NCI-H748 (cell line): ENCODE measurements around the gene ARHGEF10L.
A peak's percentile ranks its signal among the peaks of the same experiment; 100 is the strongest.
"Not testable (repeated sequence)": the region's sequence is repeated elsewhere in the genome, so short reads cannot be mapped to it uniquely, and the experiment has no call there.

ENCODE experiments used
- DNase-seq: peaks from one replicate; lab custom pipeline; 2025; ENCODE audit not compliant: unreplicated experiment; lab: John Stamatoyannopoulos, UW

The ARHGEF10L gene, protein sequence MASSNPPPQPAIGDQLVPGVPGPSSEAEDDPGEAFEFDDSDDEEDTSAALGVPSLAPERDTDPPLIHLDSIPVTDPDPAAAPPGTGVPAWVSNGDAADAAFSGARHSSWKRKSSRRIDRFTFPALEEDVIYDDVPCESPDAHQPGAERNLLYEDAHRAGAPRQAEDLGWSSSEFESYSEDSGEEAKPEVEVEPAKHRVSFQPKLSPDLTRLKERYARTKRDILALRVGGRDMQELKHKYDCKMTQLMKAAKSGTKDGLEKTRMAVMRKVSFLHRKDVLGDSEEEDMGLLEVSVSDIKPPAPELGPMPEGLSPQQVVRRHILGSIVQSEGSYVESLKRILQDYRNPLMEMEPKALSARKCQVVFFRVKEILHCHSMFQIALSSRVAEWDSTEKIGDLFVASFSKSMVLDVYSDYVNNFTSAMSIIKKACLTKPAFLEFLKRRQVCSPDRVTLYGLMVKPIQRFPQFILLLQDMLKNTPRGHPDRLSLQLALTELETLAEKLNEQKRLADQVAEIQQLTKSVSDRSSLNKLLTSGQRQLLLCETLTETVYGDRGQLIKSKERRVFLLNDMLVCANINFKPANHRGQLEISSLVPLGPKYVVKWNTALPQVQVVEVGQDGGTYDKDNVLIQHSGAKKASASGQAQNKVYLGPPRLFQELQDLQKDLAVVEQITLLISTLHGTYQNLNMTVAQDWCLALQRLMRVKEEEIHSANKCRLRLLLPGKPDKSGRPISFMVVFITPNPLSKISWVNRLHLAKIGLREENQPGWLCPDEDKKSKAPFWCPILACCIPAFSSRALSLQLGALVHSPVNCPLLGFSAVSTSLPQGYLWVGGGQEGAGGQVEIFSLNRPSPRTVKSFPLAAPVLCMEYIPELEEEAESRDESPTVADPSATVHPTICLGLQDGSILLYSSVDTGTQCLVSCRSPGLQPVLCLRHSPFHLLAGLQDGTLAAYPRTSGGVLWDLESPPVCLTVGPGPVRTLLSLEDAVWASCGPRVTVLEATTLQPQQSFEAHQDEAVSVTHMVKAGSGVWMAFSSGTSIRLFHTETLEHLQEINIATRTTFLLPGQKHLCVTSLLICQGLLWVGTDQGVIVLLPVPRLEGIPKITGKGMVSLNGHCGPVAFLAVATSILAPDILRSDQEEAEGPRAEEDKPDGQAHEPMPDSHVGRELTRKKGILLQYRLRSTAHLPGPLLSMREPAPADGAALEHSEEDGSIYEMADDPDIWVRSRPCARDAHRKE (N-terminal part only)

DNA sequence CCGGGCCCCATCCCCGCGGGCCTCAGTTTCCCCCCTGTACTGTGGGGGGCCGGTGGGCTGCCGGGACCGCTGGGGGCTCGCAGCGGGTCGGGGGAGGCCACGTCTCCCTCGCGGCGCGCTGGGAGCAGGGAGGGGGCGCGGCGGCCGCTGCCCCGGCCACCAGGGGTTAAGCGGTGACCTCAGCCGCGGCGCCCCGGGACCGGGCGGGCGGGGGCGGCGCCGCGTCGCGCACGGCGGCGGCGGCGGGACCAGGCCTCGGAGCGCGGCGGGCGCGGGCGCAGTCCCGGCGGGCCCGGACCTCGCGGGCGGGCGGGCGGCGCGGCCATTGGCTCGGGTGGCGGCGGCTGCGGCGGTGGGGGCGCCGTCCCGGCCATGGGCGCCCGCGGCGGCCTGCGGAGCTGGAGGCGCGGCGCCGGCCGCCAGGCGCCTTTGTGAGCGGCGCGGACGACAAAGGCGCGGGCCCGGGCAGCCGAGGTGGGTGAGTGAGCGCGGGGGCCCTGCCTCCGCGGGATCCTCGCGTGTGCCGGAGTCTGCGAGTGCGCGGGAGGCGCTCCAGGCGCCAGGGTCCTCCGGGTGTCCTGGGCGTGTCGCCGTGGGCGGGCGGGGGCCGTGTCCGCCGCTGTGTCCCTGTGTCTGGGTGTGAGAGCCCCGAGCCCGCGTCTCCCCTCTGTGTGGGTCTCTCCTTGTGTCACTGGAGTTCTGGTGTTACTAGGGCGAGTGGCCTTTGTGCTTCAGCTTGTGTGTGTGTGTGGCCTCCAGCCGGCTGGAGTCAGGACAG, at the start of gene ARHGEF10L:
TSS of gene ARHGEF10L (plus strand) at position 222 of the 778 bp plus-strand sequence. CDS start 40,898 bp downstream, outside the sequence.
- DNase-seq: peak; percentile 19

GRCh38 chr1:17489768-17490417, 49.6 kb upstream of the ARHGEF10L start:
- DNase-seq: not testable (repeated sequence)

GRCh38 chr1:17490667-17491066, 48.8 kb upstream of the ARHGEF10L start:
- DNase-seq: not testable (repeated sequence)

DNA sequence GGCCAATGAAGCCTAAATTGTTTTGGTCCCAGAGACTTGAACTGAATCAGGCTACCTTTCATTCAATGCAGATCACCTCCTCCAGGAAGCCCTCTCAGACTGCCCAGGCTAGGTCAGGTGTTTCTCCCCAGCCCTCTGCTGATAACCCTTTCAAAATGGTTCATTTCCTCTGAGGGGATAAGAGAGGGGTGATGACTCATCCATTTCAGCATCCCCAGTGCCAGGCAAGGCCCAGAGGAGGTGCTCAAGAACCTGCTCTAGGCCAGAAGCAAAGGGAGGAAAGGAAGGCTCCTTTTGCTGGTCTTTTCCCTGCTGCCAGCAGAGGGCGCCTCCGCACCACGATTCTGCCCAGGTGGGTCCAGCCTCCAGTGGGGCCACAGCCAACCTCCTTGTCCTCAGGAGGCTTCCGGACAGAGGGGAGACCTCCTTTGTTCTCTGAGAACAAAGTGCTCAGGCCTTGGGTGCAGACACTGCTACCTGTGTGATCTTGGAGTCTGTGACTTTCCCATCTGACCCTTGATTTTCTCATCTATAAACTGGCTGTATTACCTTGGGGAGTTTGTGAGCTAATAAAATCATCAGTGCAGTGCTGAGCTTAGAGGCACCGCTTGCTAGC, 45.3 kb upstream of the ARHGEF10L start:
- DNase-seq: peak; percentile 37

DNA sequence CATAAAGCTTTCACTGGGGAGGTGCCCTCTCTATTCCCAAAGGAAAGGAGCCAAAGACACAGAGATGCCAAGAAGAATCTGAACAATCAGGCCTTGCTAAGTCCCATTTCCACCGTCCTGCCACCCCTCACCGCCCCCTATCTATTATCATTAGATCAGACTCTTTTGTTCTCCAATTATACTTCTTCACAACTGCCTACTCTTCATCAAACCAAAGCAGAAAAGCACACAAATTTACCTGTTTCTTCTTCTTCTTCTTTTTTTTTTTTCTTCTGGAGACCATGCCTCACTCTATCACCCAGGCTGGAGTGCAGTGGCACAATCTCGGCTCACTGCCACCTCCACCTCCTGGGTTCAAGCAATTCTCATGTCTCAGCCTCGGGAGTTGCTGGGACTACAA, 43.1 kb upstream of the ARHGEF10L start:
- no peak for DNase-seq

GRCh38 chr1:17498214-17498613, 41.3 kb upstream of the ARHGEF10L start:
- peak; percentile 35 for DNase-seq

- peak; percentile 68 for DNase-seq
Measured at GRCh38 chr1:17502326-17502778, 37.1 kb upstream of the ARHGEF10L start.

DNA sequence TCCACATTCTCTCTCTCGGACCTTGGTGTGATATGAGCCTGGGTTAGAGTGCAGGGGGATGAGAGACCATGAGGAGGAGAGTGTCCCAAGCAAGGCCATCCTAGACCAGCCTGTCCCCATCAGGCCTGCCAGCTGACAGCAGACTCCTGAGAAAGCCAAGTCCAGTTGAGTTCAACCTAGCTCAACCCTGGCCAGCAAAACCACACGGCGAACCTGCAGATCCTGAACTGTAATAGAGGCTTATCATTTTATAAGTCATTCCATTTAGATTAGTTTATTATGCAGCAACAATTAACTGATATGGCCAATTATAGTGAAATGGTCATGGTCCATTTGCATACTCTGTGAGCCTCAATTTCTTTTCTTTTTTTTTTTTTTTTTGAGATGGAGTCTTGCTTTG, 36.4 kb upstream of the ARHGEF10L start:
- no peak for DNase-seq

DNA sequence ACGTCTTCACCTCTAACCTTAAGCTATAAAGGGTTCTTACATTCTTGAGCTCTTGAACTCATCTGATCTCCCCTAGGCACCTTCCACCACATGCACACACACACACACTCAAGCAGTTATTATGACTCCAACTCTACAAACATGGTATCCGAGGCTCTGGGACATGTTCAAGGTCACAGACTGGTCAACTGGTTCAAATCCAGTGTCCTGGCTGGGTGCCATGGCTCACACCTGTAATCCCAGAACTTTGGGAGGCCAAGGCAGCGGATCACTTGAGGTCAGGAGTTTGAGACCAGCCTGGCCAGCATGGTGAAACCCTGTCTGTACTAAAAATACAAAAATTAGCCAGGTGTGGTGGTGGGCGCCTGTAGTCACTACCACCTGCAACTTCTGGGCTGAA, 32.3 kb upstream of the ARHGEF10L start:
- not testable (repeated sequence) for DNase-seq

DNA sequence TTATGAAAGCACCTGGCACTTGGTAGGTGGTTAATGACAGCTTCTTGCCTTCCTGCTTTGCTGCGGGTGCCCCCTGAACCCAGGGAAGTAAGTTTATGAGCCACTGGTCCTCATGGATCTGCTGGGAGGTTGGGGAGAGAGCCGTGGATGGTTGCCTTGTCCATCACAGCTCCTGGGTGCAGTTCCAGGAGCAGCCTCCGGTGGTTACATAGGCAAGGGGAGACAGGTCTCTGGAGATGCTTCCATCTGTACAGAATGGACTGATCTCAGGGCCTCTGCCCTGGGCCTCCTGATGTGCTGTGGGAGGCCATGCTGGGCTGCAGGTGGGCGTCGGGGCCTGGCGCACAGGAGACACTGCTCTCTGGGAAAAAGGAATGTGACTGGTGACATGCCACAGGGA, 31.6 kb upstream of the ARHGEF10L start:
- no peak for DNase-seq

- no peak for DNase-seq
Measured at GRCh38 chr1:17509363-17509762, 30.1 kb upstream of the ARHGEF10L start.

DNA sequence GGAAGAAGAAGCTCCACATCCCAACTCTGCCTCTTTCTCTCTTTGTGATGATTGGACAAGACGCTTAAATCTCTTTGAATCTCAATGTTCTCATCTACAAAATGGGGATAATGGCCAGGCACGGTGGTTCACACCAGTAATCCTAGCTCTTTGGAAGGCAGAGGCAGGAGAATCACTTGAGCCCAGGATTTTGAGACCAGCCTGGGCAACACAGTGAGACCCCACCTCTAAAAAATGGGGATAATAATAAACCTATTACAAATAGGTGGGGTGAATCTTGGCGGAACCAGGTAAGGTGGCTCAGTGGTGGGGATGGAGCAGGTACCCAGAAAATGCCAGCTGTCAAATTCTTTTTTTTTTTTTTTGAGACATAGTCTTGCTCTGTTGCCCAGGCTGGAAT, 29.4 kb upstream of the ARHGEF10L start:
- no peak for DNase-seq

DNA sequence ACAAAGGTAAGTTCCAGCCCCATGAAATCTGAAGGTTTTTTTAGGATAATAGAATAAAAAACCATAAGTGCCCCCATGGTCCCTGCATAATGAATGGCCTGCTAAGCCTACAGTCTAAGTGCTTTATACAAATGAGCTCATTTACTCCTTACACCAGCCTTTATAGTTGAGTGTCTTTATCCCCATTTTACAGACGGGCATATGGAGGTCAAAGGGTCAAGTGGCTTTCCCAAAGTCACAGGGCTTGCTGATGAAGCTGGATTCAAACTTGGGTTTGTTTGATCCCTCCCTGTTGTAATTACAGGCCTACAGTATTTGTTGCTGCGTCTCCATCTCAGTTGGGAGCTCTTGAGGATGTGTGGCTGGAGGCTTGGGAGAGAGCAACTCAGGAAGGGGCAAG, 28.3 kb upstream of the ARHGEF10L start:
- DNase-seq: no peak

DNA sequence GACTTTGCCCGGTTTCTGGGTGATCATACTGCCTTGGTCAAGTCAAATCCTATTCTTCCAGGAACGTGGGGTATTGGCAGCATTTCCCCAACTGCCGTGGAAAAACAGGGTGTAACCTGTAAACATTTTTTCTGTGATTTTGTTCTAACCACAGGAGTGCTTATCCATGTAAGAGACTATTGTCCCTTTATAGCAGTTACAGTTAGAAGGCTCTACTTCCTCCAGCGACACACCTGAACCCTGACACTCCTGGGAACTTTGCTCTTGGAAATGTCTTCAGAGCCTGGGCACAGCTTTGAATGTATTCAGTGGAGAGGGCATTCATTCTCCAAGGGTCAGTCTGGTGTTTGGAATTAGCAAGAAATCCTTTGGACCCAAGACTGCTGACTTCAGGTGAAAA, 26.4 kb upstream of the ARHGEF10L start:
- no peak for DNase-seq

DNA sequence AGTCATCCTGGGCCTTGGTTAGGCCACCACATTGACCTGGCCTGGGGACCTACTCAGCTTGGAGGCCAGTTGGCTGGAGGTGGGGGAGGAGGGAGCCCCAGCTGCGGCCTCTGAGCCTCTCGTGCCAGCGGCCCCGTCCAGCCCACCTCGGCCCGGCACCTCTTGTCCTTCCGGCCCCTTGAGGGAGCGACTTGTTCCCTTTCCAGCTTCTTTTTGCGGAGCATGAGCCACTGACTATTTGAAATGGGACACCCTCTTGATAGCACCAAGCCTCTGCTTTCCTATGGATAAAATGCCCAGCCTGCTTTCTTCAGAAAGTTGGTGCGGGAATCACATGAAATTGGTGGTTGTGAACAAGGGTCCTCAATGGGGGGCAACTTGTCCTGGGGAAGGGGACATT, 24.7 kb upstream of the ARHGEF10L start:
- no peak for DNase-seq

DNA sequence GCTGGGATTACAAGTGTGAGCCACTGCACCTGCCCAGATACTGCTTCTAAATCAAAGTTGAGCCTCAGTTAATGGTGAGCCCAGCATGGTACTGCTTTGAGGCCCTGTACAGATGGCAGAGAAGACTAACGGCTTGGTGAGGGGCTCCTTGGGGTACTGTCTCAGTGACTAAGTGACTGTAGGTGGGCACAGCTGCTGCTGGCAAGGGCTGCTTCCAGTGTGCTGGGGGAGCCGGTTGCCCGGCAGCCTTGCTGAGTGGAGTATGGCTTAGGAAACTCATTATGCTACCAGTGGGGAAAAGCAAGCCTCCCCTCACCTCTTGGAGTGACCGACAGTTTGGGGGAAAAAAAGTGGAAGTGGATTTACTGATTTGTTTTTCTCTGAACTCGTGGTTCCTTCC, 23.6 kb upstream of the ARHGEF10L start:
- no peak for DNase-seq

DNA sequence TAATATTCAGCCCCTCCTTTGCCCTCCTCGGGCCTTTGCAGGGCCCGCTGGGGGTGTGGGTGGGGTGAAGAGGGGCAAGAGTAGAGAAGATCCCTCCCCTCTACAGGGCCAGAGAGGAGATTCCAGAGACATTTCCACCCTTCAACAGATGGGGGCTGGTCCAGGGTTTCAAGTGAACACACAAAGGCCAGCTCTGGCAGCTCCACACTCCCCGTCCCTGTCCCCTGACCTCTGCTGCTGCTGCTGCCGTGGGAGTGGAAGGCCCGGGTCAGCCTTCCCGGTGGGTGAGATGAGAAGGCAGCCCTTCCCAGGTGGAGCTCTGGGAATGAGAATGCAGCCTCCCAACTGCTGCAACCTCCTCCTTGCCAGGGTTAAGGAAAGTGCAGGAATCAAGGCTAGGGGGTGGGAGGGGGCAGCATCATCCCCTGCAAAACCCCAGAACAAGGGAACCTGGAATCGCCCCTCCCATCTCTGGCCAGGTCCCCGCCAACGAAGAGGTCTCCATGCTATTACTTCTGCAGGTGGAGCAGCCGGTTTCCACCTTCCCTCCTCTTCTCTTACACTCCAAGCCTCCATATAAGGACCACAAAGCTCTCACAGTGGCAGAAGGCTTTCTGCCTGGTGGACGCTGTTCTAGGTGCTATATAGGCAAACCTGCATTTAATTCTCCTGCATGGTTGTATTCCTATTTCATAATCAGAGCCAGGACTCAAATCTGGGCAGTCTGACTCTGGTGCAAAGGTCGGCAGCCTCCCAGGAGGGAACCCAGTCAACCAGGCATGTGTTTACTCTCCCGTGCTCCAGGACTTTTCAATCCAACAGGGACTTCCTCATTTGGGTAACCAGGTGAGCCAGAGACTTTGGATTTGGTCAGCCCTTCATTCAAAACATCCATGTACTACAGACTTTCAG, 22.9 kb upstream of the ARHGEF10L start:
- DNase-seq: no peak

DNA sequence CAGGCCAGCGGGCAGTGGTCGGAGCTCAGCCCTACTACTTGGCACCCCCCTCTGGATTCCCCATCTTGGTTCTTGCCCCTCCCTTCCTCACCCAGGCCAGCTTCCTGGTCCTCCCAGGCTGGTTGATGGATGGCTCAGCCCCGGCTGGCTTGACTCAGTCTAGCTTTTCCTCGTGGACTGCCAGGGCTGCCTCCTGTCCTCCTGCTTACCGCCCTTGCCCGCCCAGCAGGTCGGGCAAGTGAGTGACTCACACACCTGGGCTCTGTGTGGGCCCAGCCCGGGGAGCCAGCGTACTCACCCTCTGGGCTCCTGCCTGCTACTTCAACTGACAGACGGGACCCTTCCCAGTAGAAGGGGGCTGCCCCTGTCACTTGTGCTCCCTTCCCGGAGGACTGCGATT, 19.5 kb upstream of the ARHGEF10L start:
- no peak for DNase-seq
